ENCODE results near the gene MTCL1. TPM values are rescaled to one million over a fixed set of nuclear protein-coding genes. Genes with fewer than 3 reads are reported as not detected.
A peak's percentile ranks its signal among the peaks of the same experiment; 100 is the strongest.

MTCL1 gene
- total and polyA plus RNA-seq, 5 experiments from 2014 or later: 0.13 to 0.41 TPM; not detected in 3

DNA sequence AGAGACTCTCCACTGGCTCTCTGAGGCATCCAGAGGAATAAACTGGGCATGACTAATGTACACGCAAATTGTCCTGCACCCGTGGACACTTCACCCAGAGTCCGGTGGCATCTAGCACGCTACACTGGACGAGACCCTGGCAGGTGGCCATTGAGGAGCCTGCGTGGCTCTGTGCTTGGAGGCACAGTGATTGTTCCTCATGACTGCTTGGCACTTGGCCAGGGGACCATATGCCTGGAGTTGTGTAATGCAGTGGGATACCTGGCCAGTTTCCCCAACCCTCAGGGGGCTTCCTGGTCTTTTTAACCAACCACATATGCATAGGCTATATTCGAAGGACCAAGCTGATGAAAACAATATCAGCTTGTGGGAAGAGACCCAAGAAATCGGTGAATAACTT is 66.6 kb downstream of the MTCL1 start:
- H3K27me3 Mint-ChIP-seq: no peaks in the 10 kb centered on the region
- no peaks in the 10 kb centered on the region for H3K4me1 Mint-ChIP-seq
- no peaks in the 10 kb centered on the region for H3K9me3 Mint-ChIP-seq
- H3K4me3 Mint-ChIP-seq: no peak overlapping the region
- no peak overlapping the region for H3K27ac Mint-ChIP-seq
- POLR2A ChIA-PET: no interaction called here
- H3K36me3 Mint-ChIP-seq: no peaks in the 10 kb centered on the region
- DNase-seq (no peak), ATAC-seq (no peak)

DNA sequence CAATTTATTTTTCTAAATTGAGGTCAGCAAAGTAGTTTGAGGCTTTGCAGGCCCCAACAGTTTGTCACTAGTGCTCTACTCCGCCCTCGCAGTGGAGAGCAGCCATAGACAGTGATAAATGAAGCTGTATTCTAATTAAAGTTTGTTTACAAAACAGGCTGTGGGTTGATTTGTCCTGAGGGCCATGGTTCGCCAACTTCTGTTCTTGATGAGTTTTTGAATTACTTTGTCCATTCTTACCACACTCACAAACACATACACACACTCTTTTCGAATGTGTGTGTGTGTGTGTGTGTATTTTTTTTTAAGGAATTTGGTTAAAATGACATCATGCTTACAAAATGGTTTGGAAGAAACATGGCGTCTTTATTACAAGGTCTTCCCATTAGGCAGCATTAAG is 68.6 kb downstream of the MTCL1 start:
- DNase-seq (no peak), ATAC-seq (no peak)
- Mint-ChIP-seq H3K9me3 (no peaks in the 10 kb centered on the region), H3K27ac (no peak overlapping the region), H3K36me3 (no peaks in the 10 kb centered on the region), H3K4me3 (no peak overlapping the region), H3K27me3 (peaks cover 0 to 2% (median 0%) of the 10 kb centered on the region in 5 donors), H3K4me1 (no peaks in the 10 kb centered on the region)
- POLR2A ChIA-PET: no interaction called here

DNA sequence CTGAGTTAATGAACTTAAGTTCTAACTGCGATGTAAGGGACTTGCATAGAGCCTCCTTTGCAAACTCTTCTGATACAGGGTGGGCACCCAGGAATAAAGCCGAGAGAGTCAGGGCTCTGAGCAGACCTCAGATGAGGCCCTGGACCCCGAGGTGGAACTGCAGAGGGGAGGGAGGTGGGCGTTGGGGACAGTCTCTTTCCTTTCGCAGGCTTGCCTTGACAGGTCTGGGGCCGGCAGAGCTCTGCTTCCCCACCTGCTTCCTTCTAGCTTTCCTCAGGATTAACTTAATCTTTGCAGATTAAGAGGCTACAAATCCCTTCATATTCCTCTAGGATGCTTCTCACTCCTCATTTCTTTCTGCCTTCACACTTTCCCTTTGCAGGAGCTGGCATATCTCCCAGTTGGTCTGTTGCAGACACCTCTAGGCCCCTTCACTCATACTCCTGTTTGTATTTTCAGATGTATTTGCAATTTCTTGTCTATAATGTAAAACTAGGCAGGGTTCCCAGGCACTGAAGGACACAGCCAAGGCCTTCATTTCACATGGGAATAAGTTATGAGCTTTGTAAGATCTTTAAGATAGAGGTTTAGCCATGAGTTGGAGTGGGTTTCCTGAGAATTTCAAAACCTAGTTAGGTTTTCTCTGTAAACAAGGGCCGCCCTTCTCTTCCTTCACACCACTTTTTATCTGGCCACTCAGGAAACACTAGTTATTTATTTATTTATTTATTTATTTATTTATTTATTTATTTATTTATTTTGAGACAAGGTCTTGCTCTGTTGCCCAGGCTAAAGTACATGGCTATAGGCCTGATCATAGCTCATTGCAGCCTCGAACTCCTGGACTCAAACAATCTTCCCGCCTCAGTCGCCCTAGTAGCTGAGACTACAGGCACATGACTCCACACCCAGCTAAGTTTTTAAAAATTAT is 70.9 kb downstream of the MTCL1 start:
- peaks cover 0 to 5% (median 0%) of the 10 kb centered on the region in 5 donors for H3K27me3 Mint-ChIP-seq
- H3K4me1 Mint-ChIP-seq: no peaks in the 10 kb centered on the region
- H3K4me3 Mint-ChIP-seq: no peak overlapping the region
- no peaks in the 10 kb centered on the region for H3K36me3 Mint-ChIP-seq
- POLR2A ChIA-PET: no interaction called here
- H3K9me3 Mint-ChIP-seq: no peaks in the 10 kb centered on the region
- no peak for ATAC-seq
- no peak for DNase-seq
- H3K27ac Mint-ChIP-seq: no peak overlapping the region

DNA sequence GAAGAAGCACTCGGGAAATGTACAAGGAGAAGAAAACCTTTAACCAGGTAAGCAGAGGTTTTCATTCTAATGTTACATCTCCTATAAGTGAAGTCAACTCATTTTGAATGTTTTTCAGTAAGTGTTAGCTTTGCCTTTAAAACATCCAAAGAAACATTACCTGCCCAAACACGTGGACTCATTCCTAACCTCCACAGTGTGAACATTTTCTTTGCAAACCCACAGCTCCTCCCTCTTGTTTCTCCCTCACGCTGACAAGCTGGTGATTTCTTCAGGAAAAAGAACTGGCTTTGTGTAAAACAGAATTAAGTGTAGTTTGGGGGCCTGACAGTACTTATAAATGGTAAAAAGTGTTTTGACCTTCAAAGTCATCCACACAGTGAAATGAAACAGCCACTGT is 72.5 kb downstream of the MTCL1 start:
- Mint-ChIP-seq H3K4me3 (no peak overlapping the region), H3K27me3 (peaks cover 0 to 6% (median 0%) of the 10 kb centered on the region in 5 donors), H3K36me3 (no peaks in the 10 kb centered on the region), H3K9me3 (no peaks in the 10 kb centered on the region), H3K4me1 (peaks cover 0 to 2% (median 0%) of the 10 kb centered on the region in 4 donors), H3K27ac (peak overlapping the region in 1 of 10 donors; percentile 17)
- POLR2A ChIA-PET: no interaction called here
- no peak for ATAC-seq
- no peak for DNase-seq

DNA sequence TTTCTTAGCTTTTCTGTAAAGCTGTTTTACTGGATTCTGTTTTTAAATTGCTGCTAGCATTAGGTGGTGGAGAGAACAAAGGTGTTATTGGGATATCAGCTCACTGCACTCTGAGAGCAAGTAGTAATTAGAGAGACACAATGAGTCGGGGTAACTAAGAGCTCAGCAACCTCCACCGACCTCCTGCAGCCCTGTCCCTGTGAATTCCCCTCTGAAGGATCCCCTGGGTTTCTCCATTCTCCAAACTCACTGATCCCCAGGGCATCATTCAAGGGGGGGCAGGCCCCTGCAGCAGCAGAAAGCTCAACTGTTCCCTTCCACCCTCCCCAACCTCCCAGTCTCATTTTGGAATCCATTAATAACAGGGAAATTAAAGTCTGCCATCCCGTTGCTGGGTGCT is 73.0 kb downstream of the MTCL1 start:
- DNase-seq: no peak
- POLR2A ChIA-PET: no interaction called here
- Mint-ChIP-seq H3K4me1 (peaks cover 0 to 2% (median 0%) of the 10 kb centered on the region in 4 donors), H3K9me3 (no peaks in the 10 kb centered on the region), H3K27ac (no peak overlapping the region), H3K36me3 (no peaks in the 10 kb centered on the region), H3K4me3 (no peak overlapping the region), H3K27me3 (peaks cover 0 to 6% (median 0%) of the 10 kb centered on the region in 5 donors)
- no peak for ATAC-seq

DNA sequence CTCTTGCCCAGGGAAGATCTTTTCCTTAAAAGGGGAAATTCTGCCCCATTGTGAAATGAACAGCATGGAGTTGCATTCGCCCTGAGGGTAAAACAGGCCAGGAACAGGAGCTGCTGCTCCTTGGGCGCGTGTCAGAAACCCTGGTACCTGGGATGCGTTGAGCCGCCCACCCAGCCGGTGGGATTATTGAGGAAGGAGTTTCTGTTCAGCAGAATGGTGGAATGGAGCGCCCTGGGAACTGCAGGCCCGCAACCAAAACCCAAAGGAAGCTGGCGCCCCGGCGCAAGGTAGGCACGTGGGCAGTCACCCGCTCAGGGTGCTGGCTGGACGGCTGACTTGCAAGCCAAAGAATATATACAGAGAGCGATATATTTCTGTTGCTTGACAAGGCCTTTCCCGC is 73.5 kb downstream of the MTCL1 start:
- no peak for DNase-seq
- peaks cover 0 to 2% (median 0%) of the 10 kb centered on the region in 4 donors for H3K4me1 Mint-ChIP-seq
- no peak for ATAC-seq
- POLR2A ChIA-PET: no interaction called here
- no peak overlapping the region for H3K4me3 Mint-ChIP-seq
- H3K9me3 Mint-ChIP-seq: no peaks in the 10 kb centered on the region
- H3K27me3 Mint-ChIP-seq: peaks cover 0 to 6% (median 0%) of the 10 kb centered on the region in 5 donors
- no peaks in the 10 kb centered on the region for H3K36me3 Mint-ChIP-seq
- peak overlapping the region in 1 of 10 donors; percentile 9 for H3K27ac Mint-ChIP-seq

DNA sequence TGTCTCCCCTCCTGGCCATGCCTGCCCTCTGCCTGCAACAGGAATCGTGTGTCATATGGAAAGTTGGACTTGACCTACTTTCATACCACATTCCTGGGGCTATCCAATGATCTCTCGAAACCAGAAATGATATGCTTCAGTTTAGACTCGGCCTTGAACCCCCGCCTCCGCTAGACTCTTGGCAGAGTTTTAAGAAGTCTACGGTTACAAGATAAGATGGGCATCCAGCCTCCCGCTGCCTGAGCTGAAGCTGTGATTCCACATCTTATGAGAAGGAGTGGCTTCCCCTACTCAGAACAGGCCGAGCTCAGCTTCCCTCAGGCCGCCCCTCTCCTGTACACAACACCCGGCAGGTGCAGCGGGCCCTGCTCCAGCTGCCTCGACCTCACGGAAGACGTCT is 73.9 kb downstream of the MTCL1 start:
- POLR2A ChIA-PET: no interaction called here
- no peak for ATAC-seq
- no peak for DNase-seq
- Mint-ChIP-seq H3K9me3 (no peaks in the 10 kb centered on the region), H3K36me3 (no peaks in the 10 kb centered on the region), H3K27me3 (peaks cover 0 to 6% (median 0%) of the 10 kb centered on the region in 5 donors), H3K4me1 (peaks cover 0 to 2% (median 0%) of the 10 kb centered on the region in 4 donors), H3K4me3 (no peak overlapping the region), H3K27ac (no peak overlapping the region)

DNA sequence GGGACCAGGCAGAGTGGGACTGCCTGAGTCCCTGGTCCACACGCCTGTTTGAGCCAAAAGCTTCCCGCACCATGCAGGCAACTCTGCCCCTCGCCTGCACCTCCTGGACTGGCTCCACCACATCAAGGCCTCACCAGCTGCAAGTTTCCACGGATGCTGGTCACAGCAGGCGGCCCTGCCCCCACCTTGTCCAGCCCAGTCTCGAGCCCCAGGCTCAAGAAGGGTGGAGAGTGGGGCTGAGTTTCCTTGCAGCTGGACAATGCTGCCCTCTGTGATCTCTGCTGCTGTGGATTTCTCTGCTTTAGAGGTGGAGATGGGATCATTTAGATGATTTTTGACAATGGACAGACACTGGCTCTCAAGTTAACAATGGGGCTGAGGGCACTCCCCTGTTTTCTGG is 74.9 kb downstream of the MTCL1 start:
- DNase-seq: no peak
- no peak overlapping the region for H3K4me3 Mint-ChIP-seq
- POLR2A ChIA-PET: no interaction called here

DNA sequence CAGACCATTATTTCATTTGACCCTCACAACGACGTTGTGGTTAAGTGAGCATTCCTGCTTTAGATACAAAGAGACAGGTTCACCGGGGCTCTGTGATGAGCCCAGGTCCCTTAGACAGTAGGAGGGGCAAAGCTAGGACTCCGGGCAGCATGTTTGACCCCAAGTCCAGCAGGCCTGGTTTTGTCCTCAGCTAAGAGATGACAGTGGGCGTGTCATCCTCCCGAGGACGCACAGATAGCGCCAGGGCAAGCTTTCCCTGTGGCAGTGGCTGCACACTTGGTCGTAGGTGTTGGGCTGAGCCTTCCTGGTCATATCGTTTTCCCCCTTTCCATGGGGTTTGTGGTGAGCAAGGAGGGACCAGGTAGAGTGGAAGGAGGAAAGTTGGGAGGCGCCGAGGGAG is 76.3 kb downstream of the MTCL1 start:
- POLR2A ChIA-PET: no interaction called here
- Mint-ChIP-seq H3K9me3 (no peaks in the 10 kb centered on the region), H3K27me3 (peaks cover 0 to 13% (median 2%) of the 10 kb centered on the region in 5 donors), H3K4me1 (peaks cover 2 to 5% (median 4%) of the 10 kb centered on the region in 4 donors), H3K27ac (peak overlapping the region in 1 of 10 donors; percentile 74), H3K36me3 (no peaks in the 10 kb centered on the region), H3K4me3 (no peak overlapping the region)
- ATAC-seq (no peak), DNase-seq (no peak)

More for the DNA sequence above, 74.9 kb downstream of the MTCL1 start:
- Mint-ChIP-seq H3K4me1 (peaks cover 0 to 2% (median 0%) of the 10 kb centered on the region in 4 donors), H3K36me3 (no peaks in the 10 kb centered on the region), H3K27me3 (peaks cover 0 to 6% (median 0%) of the 10 kb centered on the region in 5 donors), H3K27ac (no peak overlapping the region), H3K9me3 (no peaks in the 10 kb centered on the region)
- ATAC-seq: no peak

DNA sequence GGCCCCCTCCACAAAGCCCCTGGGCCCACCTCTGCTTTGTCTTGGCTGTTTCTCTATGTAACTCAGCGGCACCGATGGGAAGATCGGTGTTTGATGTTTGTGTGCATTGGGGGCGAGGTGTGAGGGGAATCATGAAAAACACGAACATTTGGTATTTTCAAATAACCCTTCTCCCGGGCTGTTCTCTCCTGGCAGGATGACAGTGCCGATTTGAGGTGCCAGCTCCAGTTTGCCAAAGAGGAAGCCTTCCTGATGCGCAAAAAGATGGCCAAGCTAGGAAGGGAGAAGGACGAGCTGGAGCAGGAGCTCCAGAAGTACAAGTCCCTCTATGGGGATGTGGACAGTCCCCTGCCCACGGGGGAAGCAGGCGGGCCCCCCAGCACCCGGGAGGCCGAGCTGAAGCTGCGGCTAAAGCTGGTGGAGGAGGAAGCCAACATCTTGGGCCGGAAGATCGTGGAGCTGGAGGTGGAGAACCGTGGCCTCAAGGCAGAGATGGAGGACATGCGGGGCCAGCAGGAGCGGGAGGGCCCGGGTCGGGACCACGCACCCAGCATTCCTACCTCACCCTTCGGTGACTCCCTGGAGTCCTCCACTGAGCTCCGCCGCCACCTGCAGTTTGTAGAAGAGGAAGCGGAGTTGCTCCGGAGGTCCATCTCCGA is 78.1 kb downstream of the MTCL1 start:
- DNase-seq (no peak), ATAC-seq (no peak)
- no peaks in the 10 kb centered on the region for H3K9me3 Mint-ChIP-seq
- POLR2A ChIA-PET: interaction anchor here (0.5 to 0.7 kb wide), 2 partner anchors 58 to 843 kb away, joined by 3 read pairs; no protein-coding TSS in a partner anchor
- no peak overlapping the region for H3K4me3 Mint-ChIP-seq
- peaks cover 0 to 17% (median 4%) of the 10 kb centered on the region in 5 donors for H3K27me3 Mint-ChIP-seq
- no peak overlapping the region for H3K27ac Mint-ChIP-seq
- H3K4me1 Mint-ChIP-seq: peaks cover 4 to 9% (median 8%) of the 10 kb centered on the region in 4 donors
- H3K36me3 Mint-ChIP-seq: no peaks in the 10 kb centered on the region

DNA sequence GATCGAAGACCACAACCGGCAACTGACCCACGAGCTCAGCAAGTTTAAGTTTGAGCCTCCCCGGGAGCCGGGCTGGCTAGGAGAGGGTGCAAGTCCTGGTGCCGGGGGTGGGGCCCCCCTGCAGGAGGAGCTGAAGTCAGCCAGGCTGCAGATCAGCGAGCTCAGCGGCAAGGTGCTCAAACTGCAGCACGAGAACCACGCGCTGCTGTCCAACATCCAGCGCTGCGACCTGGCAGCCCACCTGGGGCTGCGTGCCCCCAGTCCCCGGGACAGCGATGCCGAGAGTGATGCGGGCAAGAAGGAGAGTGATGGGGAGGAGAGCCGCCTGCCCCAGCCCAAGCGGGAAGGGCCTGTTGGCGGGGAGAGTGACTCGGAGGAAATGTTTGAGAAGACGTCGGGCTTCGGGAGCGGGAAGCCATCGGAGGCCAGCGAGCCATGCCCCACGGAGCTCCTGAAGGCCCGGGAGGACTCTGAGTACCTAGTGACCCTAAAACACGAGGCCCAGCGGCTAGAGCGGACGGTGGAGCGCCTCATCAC is 78.7 kb downstream of the MTCL1 start:
- Mint-ChIP-seq H3K27ac (peak overlapping the region in 1 of 10 donors; percentile 40), H3K4me1 (peaks cover 4 to 9% (median 8%) of the 10 kb centered on the region in 4 donors), H3K27me3 (peaks cover 0 to 23% (median 5%) of the 10 kb centered on the region in 5 donors), H3K9me3 (no peaks in the 10 kb centered on the region), H3K36me3 (no peaks in the 10 kb centered on the region), H3K4me3 (no peak overlapping the region)
- ATAC-seq (no peak), DNase-seq (no peak)
- POLR2A ChIA-PET: interaction anchor here (0.7 kb wide), 1 partner anchor 58 kb away, joined by 3 read pairs; no protein-coding TSS in a partner anchor

DNA sequence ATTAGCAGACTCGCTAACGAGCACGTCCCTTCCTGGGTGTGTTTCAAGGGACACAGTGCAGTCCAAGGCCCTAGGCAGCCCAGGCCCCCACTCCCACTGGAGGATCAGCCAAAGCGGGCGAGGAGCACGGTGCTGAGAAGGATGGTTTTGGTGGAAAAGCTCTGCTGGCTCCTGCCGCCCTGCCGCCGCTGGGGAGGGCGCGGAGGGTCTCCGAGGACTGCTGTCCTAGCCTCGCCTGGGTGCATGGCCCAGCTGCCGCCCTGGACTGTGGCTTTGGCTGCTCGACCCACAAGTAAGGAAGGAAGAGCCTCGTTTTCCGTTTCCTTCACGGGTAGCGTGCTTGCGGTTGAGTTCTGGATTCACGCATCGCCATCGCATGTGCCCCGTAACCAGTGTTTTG is 79.9 kb downstream of the MTCL1 start:
- H3K4me3 Mint-ChIP-seq: no peak overlapping the region
- POLR2A ChIA-PET: no interaction called here
- H3K27me3 Mint-ChIP-seq: peaks cover 0 to 29% (median 5%) of the 10 kb centered on the region in 5 donors
- peaks cover 4 to 9% (median 8%) of the 10 kb centered on the region in 4 donors for H3K4me1 Mint-ChIP-seq
- no peak overlapping the region for H3K27ac Mint-ChIP-seq
- DNase-seq (no peak), ATAC-seq (no peak)
- H3K9me3 Mint-ChIP-seq: no peaks in the 10 kb centered on the region
- H3K36me3 Mint-ChIP-seq: no peaks in the 10 kb centered on the region
